Astrocyte of the spinal cord (primary cell): ENCODE measurements around the gene CR1.

Experiments used
- DNase-seq: peaks from one replicate; pipeline ENCODE4 v3.0.0; 2011; ENCODE audit warnings: low read depth, low spot score
- H3K4me3 ChIP-seq: 2 replicates; pipeline ENCODE4 v1.5.1; 2011; ENCODE audit warnings: low read depth, mild to moderate bottlenecking, low read length, moderate library complexity
- in situ Hi-C: cut with HindIII; loops from 2 replicates; pipeline ENCODE4 v1.10.0; 2017; ENCODE audit warnings: low sequenced_read_pairs
- TF ChIP-seq, protein P1 (sequence below): IDR thresholded peaks from 2 replicates; pipeline ENCODE4 v1.5.1; 2012; ENCODE audit warnings: low read depth, mild to moderate bottlenecking, low read length, inconsistent platforms

CR1 gene

DNA sequence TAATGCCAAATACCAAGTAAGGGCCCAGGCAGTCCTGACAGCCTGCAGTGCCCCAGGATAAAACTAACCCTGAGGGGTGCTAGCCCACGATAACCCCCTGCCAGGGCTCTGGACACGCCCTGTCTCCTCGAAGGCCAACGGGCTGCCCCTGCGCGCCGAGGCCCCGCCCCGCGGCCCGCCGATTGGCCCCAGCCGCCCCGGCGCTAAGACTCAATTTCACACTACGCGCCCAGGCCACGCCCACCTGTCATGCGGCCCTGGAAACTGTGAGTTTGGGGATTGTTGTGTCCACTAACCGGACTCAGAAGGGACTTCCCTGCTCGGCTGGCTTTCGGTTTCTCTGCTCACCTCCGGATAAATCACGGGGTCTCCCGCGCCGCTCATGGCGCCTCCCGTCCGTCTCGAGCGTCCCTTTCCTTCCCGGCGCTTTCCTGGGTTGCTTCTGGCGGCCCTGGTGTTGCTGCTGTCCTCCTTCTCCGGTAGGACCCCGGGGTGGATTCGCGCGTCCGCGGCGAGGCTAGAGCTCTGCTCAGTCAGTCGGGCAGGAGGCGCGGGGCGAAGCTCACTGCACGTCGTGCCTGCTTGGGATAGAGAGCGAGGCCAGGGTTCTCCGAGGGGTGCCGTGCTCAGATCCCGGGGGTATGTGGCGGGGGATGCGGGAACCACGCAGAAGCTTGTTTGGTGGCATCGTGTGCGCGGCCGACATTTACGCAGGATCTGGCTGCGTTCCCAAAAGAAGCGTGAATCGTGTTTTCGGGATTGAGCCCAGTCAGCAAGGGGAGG is 149.1 kb downstream of the CR1 start, which contains the start of gene CR1L:
TSS of gene CR1L (plus strand) at position 282 of the 783 bp plus-strand sequence. CDS start at position 383, 101 bp downstream.
- H3K4me3 ChIP-seq = peak within 1 kb of the TSS; percentile 56
- peak; percentile 53 for DNase-seq
- TF ChIP-seq, protein P1, sequence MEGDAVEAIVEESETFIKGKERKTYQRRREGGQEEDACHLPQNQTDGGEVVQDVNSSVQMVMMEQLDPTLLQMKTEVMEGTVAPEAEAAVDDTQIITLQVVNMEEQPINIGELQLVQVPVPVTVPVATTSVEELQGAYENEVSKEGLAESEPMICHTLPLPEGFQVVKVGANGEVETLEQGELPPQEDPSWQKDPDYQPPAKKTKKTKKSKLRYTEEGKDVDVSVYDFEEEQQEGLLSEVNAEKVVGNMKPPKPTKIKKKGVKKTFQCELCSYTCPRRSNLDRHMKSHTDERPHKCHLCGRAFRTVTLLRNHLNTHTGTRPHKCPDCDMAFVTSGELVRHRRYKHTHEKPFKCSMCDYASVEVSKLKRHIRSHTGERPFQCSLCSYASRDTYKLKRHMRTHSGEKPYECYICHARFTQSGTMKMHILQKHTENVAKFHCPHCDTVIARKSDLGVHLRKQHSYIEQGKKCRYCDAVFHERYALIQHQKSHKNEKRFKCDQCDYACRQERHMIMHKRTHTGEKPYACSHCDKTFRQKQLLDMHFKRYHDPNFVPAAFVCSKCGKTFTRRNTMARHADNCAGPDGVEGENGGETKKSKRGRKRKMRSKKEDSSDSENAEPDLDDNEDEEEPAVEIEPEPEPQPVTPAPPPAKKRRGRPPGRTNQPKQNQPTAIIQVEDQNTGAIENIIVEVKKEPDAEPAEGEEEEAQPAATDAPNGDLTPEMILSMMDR = no peak
- in situ Hi-C loops = no loop called here

DNA sequence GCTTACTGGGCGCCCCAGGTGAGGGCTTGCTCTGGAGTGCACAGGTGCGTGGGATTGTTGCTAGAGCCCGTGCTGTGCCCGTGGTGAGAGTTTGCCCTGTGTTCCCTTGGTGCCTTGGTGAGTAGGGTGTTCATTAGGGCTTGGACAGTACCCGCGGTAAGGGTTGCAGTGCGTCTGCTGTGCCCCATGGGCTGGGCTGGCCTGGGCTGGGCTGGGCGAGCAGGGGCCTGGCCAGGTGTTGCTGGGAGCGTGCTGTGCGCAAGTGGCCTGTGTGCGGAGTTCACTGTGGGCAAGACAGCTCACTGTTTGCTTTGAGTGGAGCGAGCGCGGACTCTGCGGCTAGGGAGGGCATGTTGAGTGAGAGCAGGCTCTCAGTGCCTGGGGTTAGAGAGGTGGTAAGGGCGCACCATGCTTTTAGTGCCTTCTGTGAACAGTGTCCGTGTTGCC is 149.7 kb downstream of the CR1 start:
- TF ChIP-seq, protein P1 = no peak
- in situ Hi-C loops = no loop called here
- DNase-seq = no peak
- no peak overlapping the region for H3K4me3 ChIP-seq

DNA sequence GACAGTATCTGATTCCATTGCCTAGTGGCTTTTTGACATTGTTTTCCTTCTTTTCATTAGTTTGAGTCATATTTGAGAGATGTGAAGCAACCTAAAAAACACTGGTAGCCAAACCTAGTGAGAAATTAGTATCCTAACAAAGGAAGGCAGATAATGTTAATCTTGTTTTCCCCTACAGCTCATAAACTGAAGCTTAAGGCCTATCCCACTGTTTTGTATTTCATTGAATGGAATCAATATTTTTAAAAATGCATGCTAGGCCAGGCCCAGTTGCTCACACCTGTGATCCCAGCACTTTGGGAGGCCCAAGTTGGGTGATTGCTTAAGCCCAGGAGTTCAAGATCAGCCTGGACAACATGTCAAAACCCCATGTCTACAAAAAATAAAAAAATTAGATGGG is 150.2 kb downstream of the CR1 start:
- TF ChIP-seq, protein P1 = no peak
- DNase-seq = no peak
- in situ Hi-C loops = no loop called here
- H3K4me3 ChIP-seq = no peak overlapping the region

DNA sequence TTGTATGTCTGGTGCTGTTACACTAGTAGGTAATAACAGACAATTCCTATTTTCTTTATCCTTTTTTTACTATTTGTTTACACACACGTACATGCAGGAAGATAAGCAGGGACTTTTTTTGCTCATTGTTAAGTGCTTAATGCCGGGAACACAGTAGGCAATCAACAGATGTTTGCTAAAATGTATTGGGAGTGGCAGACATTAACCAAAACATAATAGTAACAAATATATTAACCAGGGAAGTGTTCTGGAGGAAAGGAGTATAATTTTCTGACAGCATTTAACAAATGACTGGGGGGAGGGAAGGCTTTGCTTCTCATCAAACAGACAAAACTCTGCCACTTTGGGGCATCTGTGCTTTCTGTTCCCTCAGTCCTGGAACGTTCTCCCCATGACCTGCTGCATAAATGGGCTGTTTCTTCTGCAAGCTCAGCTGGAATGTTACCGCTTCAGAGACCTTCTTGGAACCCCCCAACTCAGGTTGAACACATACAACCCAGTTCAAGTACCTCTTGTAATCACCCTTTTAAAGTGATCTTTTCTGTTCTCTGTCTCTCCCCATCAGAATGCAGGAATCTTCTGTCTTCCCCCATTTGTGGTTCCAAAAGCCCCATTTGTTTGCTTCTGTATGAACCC is 151.1 kb downstream of the CR1 start:
- TF ChIP-seq, protein P1 = no peak
- in situ Hi-C loops = no loop called here

DNA sequence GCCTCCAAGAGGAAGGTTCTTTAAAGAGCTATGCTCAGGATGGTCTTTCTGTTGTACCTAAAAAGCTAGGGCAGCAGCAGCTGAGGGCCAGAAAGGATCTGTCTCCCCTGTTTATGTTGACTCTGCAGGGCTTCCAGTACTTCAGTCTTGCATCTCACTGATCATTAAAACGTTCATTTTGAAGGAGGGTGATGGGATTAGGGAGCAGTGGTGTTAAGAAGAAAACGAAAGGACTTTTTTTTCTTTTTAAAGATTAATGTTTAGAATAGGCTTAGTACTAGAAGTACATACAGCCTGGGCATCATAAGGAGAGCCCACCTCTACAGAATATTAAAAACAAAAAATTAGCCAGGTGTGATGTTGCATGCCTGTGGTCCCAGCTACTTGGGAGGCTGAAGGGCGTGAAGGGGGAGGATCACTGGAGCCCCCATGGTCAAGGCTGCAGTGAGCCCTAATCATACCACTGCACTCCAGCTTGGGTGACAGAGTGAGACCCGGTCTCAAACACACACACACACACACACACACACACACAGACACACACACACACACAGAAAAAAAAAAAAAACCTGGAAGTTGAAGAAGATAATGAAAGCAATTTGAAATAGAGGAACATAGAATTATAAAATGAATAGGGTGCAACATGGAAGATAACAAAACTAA is 151.8 kb downstream of the CR1 start:
- TF ChIP-seq, protein P1 = no peak
- DNase-seq = no peak
- no peak overlapping the region for H3K4me3 ChIP-seq
- in situ Hi-C loops = no loop called here

More for the DNA sequence above, 151.1 kb downstream of the CR1 start:
- no peak overlapping the region for H3K4me3 ChIP-seq
- no peak for DNase-seq

DNA sequence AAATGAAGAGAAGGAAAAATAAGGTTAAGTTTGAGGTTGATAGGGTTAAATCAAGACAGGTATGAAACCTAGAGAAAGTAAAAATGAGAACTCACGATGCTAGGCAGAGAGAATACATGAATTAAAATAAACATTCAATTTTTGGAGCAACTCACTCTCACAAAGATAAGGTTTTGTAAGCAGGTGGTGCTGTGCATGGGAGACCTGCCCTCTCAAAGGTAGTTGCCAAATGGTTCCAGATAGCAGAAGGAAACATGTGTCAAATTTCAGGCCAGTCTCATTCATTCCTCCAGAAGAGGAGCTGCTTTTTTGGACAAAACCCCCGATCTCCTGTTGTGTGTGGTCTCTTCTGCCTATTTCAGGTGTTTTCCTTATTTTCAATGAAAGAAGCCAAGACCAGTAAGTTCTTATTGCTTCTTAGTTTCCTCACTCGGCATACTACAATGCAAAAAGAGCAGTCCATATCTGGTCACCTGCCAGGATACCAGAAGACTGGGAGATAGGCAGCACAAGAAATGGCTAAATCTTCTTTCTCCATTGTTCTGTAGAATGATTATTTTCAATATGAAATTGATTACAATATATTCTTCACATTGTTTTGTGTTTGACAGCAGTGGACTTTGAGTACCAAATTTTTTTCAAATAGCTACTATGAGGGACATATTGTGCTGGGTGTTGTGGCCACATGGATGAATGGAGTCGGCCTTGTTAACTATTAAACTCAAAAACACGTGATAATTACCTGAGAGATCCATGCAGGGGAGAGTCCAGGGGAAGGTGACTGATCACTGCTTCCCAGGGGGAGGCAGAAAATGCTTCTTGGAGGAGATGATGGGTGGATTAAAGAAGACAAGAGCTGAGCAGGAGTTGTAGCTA is 152.6 kb downstream of the CR1 start:
- no peak overlapping the region for H3K4me3 ChIP-seq
- DNase-seq = no peak

More for the DNA sequence above, 152.6 kb downstream of the CR1 start:
- in situ Hi-C loops = no loop called here
- TF ChIP-seq, protein P1 = no peak
